ENCODE data around the gene PDE6C. TPM values are rescaled to one million over a fixed set of nuclear protein-coding genes. Genes with fewer than 3 reads are reported as not detected.

PDE6C gene
- total RNA-seq, 1 experiment from 2014 or later = not detected

Other genes with a start within 250 kb of the PDE6C start
- gene MYOF, start 130.2 kb upstream of the PDE6C start, total RNA-seq (2021; ENCODE audit: unreplicated experiment) = 376 TPM
- gene CEP55, start 115.9 kb upstream of the PDE6C start, total RNA-seq (2021; ENCODE audit: unreplicated experiment) = 96.4 TPM
- 0.92 TPM for gene FFAR4, start 45.9 kb upstream of the PDE6C start, total RNA-seq (2021; ENCODE audit: unreplicated experiment)
- gene RBP4, start 11.3 kb upstream of the PDE6C start, total RNA-seq (2021; ENCODE audit: unreplicated experiment) = 6.9 TPM
- 20.3 TPM for gene FRA10AC1, start 90.1 kb downstream of the PDE6C start, total RNA-seq (2021; ENCODE audit: unreplicated experiment)
- not detected for gene LGI1, start 145.4 kb downstream of the PDE6C start, total RNA-seq (2021; ENCODE audit: unreplicated experiment)

Measured in Panc1 (cell line).